Measurements from ENCODE around the gene MT1M.
"Not testable (repeated sequence)": the region's sequence is repeated elsewhere in the genome, so short reads cannot be mapped to it uniquely, and the experiment has no call there.

MT1M gene

DNA sequence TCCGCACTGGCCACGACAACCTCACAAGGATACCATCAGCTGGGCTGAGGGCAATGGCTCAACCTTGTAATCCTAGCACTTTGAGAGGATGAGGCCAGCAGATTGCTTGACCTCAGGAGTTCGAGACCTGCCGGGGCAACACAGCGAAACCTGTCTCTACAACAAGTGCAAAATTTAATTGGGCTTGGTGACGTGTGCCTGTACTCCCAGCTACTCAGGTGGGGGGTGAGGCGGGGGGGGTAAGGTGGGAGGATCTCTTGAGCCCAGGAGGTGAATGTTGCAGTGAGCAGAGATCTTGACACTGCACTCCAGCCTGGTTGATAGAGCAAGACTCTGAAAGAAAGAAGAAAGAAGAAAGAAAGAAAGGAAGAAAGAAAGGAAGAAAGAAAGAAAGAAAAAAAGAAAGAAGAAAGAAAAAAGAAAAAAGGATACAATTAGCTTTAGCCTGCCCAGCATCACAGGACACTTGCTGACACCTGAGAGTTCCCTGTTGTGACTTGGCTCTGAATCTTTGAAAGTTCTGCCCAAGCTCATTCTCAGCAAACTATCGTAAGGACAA lies 12.0 kb upstream of the MT1M start:
- TF ChIP-seq, protein P1, sequence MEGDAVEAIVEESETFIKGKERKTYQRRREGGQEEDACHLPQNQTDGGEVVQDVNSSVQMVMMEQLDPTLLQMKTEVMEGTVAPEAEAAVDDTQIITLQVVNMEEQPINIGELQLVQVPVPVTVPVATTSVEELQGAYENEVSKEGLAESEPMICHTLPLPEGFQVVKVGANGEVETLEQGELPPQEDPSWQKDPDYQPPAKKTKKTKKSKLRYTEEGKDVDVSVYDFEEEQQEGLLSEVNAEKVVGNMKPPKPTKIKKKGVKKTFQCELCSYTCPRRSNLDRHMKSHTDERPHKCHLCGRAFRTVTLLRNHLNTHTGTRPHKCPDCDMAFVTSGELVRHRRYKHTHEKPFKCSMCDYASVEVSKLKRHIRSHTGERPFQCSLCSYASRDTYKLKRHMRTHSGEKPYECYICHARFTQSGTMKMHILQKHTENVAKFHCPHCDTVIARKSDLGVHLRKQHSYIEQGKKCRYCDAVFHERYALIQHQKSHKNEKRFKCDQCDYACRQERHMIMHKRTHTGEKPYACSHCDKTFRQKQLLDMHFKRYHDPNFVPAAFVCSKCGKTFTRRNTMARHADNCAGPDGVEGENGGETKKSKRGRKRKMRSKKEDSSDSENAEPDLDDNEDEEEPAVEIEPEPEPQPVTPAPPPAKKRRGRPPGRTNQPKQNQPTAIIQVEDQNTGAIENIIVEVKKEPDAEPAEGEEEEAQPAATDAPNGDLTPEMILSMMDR (IDR thresholded peaks at IDR 0.05; ENCODE audit: low read depth, low read length), result no peak
- no peak overlapping the region for H3K4me3 ChIP-seq (replicated peaks in 1 of 2; ENCODE audit: low read depth in 2 of 2, low read length in 2 of 2)
- no peak for DNase-seq (ENCODE audit: low read depth in 2 of 2)

DNA sequence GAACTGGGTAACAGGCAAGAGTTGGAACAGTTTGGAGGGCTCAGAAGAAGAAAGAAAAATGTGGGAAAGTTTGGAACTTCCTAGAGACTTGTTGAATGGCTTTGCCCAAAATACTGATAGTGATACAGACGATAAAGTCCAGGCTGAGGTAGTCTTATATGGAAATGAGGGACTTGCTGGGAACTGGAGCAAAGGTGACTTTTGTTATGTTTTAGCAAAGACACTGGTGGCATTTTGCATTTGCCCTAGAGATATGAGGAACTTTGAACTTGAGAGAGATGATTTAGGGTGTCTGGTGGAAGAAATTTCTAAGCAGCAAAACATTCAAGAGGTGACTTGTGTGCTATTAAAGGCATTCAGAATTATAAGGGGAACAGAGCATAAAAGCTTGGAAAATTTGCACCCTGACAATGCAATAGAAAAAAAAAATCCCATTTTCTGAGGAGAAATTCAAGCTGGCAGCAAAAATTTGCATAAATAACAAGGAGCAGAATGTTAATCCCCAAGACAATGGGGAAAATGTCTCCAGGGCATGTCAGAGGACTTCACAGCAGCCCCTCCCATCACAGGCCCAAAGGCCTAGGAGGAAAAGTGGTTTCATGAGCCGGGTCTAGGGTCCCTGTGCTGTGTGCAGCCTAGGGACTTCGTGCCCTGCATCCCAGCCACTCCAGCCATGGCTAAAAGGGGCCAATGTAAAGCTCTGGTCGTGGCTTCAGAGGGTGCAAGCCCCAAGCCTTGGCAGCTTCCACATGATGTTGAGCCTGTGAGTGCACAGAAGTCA lies 10.6 kb upstream of the MT1M start:
- not testable (repeated sequence) for H3K4me3 ChIP-seq (replicated peaks in 1 of 2; ENCODE audit: low read depth in 2 of 2, low read length in 2 of 2); DNase-seq (ENCODE audit: low read depth in 2 of 2)

DNA sequence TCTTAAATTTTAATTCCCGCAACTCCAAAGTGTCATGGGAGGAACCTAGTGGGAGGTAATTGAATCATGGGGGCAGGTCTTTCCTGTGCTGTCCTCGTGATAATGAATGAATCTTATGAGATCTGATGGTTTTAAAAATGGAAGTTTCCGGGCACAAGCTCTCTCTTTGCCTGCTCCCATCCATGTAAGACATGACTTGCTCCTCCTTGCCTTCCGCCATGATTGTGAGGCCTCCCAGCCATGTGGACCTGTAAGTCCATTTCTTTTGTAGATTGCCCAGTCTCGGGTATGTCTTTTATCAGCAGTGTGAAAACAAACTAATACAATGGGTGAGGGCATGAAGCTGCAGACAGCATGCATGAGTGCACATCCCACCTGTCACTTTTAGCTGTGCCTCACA lies 9.3 kb upstream of the MT1M start:
- H3K4me3 ChIP-seq (replicated peaks in 1 of 2; ENCODE audit: low read depth in 2 of 2, low read length in 2 of 2); DNase-seq (ENCODE audit: low read depth in 2 of 2): not testable (repeated sequence)

DNA sequence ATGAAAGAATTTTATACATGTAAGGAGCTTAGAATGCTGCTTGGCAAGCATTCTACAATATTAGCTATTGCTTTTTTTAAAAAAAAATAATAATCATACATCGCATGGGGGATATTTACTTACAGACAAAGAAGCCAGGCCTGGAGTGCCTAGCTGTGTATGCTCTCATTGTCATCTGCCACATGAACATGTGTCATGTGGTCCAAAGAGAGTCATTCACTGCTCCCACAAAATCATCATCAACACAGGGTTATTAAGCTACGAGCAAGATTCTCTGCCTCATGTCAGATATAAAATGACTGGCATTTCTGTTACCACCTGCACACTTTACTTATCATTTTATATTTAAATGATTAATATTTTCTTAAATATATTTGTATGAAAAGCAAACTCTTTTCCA lies 8.8 kb upstream of the MT1M start:
- no peak for DNase-seq (ENCODE audit: low read depth in 2 of 2)
- TF ChIP-seq, protein P1 (IDR thresholded peaks at IDR 0.05; ENCODE audit: low read depth, low read length), result no peak
- H3K4me3 ChIP-seq (replicated peaks in 1 of 2; ENCODE audit: low read depth in 2 of 2, low read length in 2 of 2), result no peak overlapping the region

DNA sequence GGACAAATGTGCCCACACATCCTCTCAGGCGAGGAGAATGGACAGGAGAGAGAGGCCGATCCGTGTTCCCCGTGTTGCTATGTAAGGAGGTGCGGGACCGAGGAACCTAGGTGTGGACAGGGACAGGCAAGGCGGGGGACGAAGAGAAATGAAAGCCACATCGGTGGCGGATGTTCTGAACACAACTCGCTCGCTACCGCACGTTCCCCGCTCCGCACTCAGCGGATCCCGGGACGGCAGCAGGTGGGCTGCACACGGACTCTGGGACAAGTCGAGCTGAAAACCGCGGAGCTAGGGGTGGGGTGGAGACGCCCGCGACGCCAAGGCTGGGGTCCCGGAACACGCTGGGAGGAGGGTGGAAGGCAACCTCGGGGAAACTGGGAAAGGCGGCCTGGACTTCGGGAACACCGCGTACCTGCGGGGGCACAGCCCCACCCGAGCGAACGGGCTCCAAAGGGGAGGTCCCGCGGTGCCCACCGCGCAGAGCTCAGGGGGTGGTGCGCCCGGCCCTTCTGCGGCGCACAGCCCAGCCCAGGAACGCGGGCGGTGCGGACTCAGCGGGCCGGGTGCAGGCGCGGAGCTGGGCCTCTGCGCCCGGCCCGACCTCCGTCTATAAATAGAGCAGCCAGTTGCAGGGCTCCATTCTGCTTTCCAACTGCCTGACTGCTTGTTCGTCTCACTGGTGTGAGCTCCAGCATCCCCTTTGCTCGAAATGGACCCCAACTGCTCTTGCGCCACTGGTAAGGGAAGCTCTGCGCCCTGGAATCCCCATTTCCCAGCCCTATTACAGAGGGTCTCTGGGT lies 7.1 kb upstream of the MT1M start, which contains the start of gene MT1E:
MT1E (plus strand) TSS at position 642 of the 803 bp plus-strand sequence; CDS start at position 713, 71 bp downstream.
- DNase-seq (ENCODE audit: low read depth in 2 of 2), result peak; percentile 84 to 86
- TF ChIP-seq, protein P1 (IDR thresholded peaks at IDR 0.05; ENCODE audit: low read depth, low read length), result no peak
- peak within 1 kb of the TSS; percentile 59 to 67 for H3K4me3 ChIP-seq (replicated peaks in 1 of 2; ENCODE audit: low read depth in 2 of 2, low read length in 2 of 2)

DNA sequence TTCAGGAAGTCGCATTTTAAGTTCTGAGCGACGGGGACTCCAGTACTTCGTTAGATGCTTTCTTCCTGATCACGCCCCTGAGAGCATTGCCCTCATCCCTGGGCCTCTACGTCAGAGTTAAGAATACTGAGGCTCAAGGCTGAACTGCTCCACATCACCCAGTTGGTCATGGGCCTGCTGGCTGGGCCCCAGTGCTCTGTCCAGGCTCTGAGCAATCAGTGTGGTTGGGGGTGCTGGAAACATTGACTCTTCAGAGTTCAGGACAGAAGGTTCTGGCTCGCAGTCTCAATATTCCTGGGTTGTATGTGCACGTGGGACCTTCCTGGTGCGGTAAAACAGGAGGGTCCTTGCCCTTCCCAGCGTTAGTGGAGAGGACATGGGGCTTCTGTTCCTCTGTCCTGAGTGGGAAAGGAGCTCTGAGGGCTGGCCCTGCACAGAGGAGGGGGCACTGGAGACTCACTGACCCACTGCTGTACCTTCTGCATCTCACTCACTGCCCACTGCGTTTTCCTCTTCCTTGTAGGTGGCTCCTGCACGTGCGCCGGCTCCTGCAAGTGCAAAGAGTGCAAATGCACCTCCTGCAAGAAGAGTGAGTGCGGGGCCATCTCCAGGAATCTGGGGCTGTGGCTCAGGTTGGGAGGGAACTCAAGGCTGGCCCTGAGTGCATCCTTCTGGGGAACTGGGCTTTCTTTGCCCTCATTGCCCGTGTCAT lies 6.4 kb upstream of the MT1M start:
- TF ChIP-seq, protein P1 (IDR thresholded peaks at IDR 0.05; ENCODE audit: low read depth, low read length), result no peak
- peak overlapping the region; percentile 47 to 67 for H3K4me3 ChIP-seq (replicated peaks in 1 of 2; ENCODE audit: low read depth in 2 of 2, low read length in 2 of 2)
- peak; percentile 85 to 87 for DNase-seq (ENCODE audit: low read depth in 2 of 2)

DNA sequence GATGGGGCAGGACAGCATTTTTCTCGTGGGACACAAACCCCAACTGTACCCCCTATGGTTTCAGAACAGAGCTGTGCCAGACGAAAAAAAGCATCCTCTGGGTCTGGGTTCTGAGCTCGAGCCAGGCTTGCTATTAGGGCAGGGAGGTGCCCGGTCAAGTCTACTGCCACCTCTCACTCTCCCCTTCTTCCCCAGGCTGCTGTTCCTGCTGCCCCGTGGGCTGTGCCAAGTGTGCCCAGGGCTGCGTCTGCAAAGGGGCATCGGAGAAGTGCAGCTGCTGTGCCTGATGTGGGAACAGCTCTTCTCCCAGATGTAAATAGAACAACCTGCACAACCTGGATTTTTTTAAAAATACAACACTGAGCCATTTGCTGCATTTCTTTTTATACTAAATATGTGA lies 5.8 kb upstream of the MT1M start:
- TF ChIP-seq, protein P1 (IDR thresholded peaks at IDR 0.05; ENCODE audit: low read depth, low read length), result no peak
- no peak for DNase-seq (ENCODE audit: low read depth in 2 of 2)
- peak overlapping the region; percentile 47 to 67 for H3K4me3 ChIP-seq (replicated peaks in 1 of 2; ENCODE audit: low read depth in 2 of 2, low read length in 2 of 2)

All from cardiac fibroblast (primary cell).